Measurements from ENCODE around the gene SUPT4H1. TPM values are rescaled to one million over a fixed set of nuclear protein-coding genes. Genes with fewer than 3 reads are reported as not detected.

Gene SUPT4H1
- total RNA-seq, 1 experiment from 2014 or later: 70.9 TPM

DNA sequence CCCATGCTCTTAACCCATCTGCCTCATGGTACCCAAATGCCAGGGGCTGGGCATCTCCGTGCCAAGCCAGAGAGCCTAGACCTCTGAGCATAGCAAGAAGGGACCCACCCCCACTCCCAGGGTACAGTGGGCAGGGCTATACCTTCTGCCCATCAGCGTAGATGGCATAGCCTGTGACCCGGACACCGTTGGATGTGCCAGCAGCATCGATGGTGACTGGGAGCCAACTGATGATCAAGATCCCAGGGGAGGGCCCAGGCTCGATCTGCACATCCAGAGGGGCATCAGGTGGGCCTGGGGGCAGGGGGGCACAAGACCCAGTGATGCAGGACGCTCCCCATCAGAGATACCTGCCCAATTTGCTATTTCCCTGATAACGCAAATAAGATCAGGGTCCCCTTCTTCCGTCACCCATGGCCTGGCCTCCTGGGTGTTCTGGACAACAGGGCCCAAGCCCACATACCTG, 40.5 kb downstream of the SUPT4H1 start:
- TF ChIP-seq CTCF (IDR thresholded peaks at IDR 0.05; ENCODE audit: insufficient read depth in 1 of 2, low read depth in 1 of 2, low read length in 1 of 2, severe bottlenecking in 1 of 2, unreplicated experiment in 1 of 2): no peak
- no peak overlapping the region for H3K4me3 ChIP-seq (ENCODE audit: low read depth, low read length)
- CTCF ChIA-PET: no interaction called here
- no peaks in the 10 kb centered on the region for H3K27me3 Mint-ChIP-seq (ENCODE audit: insufficient read depth, unreplicated experiment)
- H3K36me3 Mint-ChIP-seq (ENCODE audit: insufficient read depth, unreplicated experiment): no peaks in the 10 kb centered on the region
- H3K9me3 Mint-ChIP-seq (ENCODE audit: unreplicated experiment): no peaks in the 10 kb centered on the region
- no peaks in the 10 kb centered on the region for H3K36me3 ChIP-seq (ENCODE audit: control insufficient read depth, insufficient read depth, low read length)
- H3K27me3 ChIP-seq (replicated peaks; ENCODE audit: control insufficient read depth, insufficient read depth, low read length): no peaks in the 10 kb centered on the region
- BruUV-seq (replicated peaks): no TSS peak
- intact Hi-C loops (cut with micrococcal nuclease; ENCODE audit: unreplicated experiment): no loop called here
- peaks cover 10% of the 10 kb centered on the region for H3K4me1 Mint-ChIP-seq (ENCODE audit: low read depth, unreplicated experiment)
- POLR2A ChIA-PET: no interaction called here
- H3K4me1 ChIP-seq: 0 out of 2 replicates have a peak, but pooled peaks cover 6% of the 10 kb centered on the region
- H3K27ac Mint-ChIP-seq (ENCODE audit: unreplicated experiment): no peak overlapping the region
- H3K4me3 Mint-ChIP-seq (ENCODE audit: unreplicated experiment): no peak overlapping the region
- DNase-seq: no peak
- no peaks in the 10 kb centered on the region for H3K9me3 ChIP-seq

DNA sequence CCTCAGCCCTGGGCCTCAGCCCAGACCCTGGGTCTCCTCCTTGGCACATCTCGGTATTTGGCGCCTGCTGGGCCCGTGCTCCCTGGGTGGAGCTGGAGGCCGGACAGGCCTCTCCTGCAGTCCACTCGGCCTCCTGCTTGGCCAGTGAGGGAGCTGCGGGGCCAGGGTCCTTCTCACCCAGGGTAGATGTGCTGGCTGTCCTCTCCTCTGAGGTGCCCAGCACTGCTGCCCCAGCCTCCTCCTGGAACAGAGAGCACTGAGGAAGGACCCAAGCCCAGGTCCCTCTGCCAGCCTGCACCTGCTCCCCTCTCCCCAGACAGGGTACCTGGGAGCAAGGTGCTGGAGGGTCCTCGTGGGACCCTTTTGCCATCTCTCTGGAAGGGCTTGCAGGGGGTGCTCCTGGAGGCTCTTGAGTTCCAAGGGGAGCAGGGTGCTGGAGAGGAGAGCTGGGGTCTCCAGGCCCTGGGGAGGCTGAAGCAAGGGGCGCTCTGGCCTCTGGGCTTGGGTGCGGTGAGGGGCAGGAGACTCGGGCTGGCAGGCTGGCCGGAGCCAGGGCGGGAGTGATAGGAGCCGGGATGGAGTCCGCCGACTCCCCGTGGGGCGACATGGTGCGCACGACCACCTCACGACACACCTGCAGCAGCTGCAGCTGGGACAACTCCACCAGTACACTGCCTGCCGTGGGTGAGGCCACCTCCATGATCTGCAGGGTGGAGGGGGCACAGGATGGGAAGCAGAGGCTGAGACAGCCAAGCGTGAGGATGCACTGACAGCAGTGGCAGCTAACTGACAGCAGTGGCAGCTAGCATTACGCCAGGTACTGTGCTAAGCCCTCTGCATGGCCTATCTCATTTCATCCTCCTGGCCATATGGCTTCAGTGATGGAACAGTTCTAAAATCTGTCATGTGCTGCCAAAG, 41.2 kb downstream of the SUPT4H1 start:
- Mint-ChIP-seq H3K9me3 (ENCODE audit: unreplicated experiment) (no peaks in the 10 kb centered on the region), H3K36me3 (ENCODE audit: insufficient read depth, unreplicated experiment) (no peaks in the 10 kb centered on the region), H3K27ac (ENCODE audit: unreplicated experiment) (no peak overlapping the region), H3K27me3 (ENCODE audit: insufficient read depth, unreplicated experiment) (no peaks in the 10 kb centered on the region), H3K4me3 (ENCODE audit: unreplicated experiment) (no peak overlapping the region), H3K4me1 (ENCODE audit: low read depth, unreplicated experiment) (peaks cover 14% of the 10 kb centered on the region)
- intact Hi-C loops (cut with micrococcal nuclease; ENCODE audit: unreplicated experiment): no loop called here
- Histone ChIP-seq H3K9me3 (no peaks in the 10 kb centered on the region), H3K4me1 (0 out of 2 replicates have a peak, but pooled peaks cover 6% of the 10 kb centered on the region), H3K4me3 (ENCODE audit: low read depth, low read length) (no peak overlapping the region), H3K27me3 (replicated peaks; ENCODE audit: control insufficient read depth, insufficient read depth, low read length) (no peaks in the 10 kb centered on the region), H3K36me3 (ENCODE audit: control insufficient read depth, insufficient read depth, low read length) (no peaks in the 10 kb centered on the region)
- POLR2A ChIA-PET: no interaction called here
- CTCF ChIA-PET: no interaction called here
- no peak for TF ChIP-seq CTCF (IDR thresholded peaks at IDR 0.05; ENCODE audit: insufficient read depth in 1 of 2, low read depth in 1 of 2, low read length in 1 of 2, severe bottlenecking in 1 of 2, unreplicated experiment in 1 of 2)
- DNase-seq: no peak
- BruUV-seq (replicated peaks): no TSS peak

GRCh38 chr17:58309918-58310259, 42.1 kb downstream of the SUPT4H1 start:
- no peak overlapping the region for H3K4me3 ChIP-seq (ENCODE audit: low read depth, low read length)
- CTCF ChIA-PET: interaction anchor here (0.6 to 1.4 kb wide), 2 partner anchors 61 to 108 kb away, joined by 3 to 6 read pairs; no protein-coding TSS in a partner anchor
- H3K9me3 ChIP-seq: no peaks in the 10 kb centered on the region
- Mint-ChIP-seq H3K4me1 (ENCODE audit: low read depth, unreplicated experiment) (peaks cover 5% of the 10 kb centered on the region), H3K27me3 (ENCODE audit: insufficient read depth, unreplicated experiment) (no peaks in the 10 kb centered on the region), H3K9me3 (ENCODE audit: unreplicated experiment) (no peaks in the 10 kb centered on the region), H3K27ac (ENCODE audit: unreplicated experiment) (no peak overlapping the region), H3K4me3 (ENCODE audit: unreplicated experiment) (no peak overlapping the region), H3K36me3 (ENCODE audit: insufficient read depth, unreplicated experiment) (no peaks in the 10 kb centered on the region)
- POLR2A ChIA-PET: no interaction called here
- TF ChIP-seq CTCF (IDR thresholded peaks at IDR 0.05; ENCODE audit: insufficient read depth in 1 of 2, low read depth in 1 of 2, low read length in 1 of 2, severe bottlenecking in 1 of 2, unreplicated experiment in 1 of 2): no peak
- H3K4me1 ChIP-seq: no peaks in the 10 kb centered on the region
- no TSS peak for BruUV-seq (replicated peaks)
- DNase-seq: no peak
- H3K27me3 ChIP-seq (replicated peaks; ENCODE audit: control insufficient read depth, insufficient read depth, low read length): no peaks in the 10 kb centered on the region
- intact Hi-C loops (cut with micrococcal nuclease; ENCODE audit: unreplicated experiment): no loop called here
- H3K36me3 ChIP-seq (ENCODE audit: control insufficient read depth, insufficient read depth, low read length): no peaks in the 10 kb centered on the region
